SHP77 treated with DMSO at 0.1 percent for 48 hours (cell line): Measurements from ENCODE around the gene TMEM238.
"Not testable (repeated sequence)": the region's sequence is repeated elsewhere in the genome, so short reads cannot be mapped to it uniquely, and the experiment has no call there.

Experiments
- DNase-seq: peaks from one replicate; lab custom pipeline; 2025; lab: John Stamatoyannopoulos, UW

TMEM238 gene

DNA sequence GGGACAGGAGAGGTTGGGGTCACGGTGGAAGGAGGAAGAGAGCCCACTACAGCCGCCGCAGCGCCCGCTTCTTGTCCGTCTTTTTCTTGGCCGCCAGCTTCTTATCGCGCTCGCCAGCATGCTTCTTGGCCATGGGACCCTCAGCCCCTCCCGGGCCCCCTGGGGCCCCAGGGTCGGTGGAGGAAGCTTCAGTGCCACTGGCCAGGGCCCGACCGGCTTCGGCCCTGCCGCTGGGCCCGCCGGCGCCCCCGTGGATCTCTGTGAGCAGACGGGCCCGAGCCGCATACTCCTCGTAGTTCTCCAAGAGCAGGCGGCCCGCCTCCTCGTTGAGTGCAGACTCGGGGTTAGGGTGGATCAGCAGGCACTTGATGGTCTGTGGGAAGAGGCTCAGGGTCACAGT, 17.3 kb upstream of the TMEM238 start:
- not testable (repeated sequence) for DNase-seq

DNA sequence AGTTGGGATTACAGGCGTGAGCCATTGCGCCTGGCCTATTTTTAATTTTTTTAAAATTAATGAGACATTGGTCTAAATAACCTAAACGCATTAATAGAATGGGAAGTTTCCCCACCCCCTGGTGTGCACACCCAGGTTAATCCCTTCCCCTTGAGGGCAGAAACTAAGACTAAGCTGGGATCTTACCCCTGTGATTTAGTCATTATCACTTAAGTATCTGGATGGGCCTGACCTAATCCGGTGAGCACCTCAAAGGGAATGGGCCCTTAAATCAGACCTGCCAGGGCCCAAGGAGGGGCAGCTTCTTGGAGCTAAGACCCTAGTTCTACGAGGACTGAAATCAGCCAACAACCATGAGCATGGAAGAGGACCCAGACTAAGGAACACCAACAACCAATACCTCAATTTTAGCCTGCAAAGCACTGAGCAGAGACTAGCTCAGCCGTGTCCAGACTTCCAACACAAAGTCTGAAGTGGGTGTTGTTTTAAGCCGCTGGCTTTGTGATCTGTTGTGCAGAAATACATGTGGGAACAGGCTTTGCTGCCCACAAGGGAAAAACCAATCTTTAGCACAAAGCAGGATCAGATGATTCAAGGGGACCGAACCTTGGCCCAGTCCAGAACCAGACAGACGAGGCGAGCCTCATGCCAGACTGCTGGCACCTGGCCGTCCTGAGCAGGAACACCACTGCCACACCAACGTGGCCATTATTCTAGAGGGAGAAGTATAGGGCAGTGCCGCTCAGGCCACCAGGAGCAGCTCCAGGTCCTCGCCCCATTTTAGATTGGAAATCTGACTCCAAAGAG, 16.4 kb upstream of the TMEM238 start:
- no peak for DNase-seq

DNA sequence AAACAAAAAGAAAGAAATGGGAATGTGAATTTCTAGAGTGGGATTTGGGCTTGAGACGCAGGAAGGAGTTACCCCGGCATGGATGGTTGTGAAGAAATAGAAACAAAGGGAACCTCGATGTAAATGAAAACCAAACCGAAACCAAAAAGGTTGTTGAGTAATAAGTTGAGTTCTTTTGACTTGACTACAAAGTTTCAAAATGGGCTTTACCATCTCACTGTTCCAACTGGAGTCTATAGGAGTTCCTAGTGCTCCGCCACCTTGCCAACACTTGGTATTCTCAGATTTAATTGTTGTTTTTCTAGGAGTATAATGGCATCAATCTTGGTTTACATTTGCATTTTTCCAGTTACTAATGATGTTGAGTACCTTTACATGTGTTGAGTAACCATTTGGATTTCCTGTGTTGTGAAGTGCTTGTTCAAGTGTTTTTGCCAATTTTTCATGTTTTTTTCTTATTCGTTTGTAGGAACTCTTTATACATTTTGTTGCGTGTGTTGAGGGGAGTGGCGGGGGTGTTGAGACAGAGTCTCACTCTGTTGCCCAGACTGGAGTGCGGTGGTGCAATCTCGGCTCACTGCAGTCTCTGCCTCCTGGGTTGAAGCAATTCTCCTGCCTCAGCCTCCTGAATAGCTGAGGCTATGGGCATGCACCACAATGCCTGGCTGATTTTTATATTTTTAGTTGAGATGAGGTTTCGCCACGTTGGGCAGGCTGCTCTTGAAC, 14.3 kb upstream of the TMEM238 start:
- no peak for DNase-seq

DNA sequence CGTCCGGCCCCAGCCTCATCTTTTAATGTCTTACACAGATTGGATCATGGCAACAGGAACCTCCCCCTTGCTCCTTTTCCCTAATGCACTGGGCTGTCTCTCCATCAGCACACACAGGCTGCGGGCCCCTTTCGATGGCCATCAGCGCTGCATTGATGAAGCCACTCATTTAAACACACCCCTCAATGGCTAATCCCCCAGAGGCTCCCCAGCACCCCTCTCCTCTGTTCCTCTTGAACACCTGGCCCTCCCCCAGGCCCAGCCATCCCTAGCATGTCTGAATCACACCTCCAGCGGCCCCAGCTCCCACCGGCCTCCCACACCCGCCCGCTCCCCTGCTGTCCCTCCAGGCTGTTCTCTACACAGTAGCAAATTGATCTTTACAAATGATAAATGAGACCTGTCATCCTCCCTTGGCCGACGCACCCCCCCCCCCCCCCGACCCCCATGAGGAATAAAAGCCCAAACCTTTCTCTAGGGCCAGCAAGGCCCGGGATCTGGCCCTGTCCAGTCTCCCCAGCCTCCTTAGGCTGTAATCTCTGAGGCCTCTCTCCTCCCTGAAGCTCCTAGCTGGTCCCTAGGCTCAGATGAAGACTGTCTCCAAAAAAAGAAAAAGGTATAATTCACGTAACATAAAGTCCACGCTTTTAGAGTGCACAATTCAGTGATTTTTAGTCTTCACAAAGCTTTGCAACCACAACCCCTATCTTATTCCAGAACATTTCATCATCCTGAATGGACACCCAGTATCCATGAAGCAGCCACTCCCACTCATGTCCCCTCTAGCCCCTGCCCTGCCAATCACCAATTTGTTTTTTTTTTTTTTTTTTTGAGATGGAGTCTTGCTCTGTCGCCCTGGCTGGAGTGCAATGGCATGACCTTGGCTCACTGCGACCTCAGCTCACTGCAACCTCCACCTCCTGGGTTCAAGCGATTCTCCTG, 9.0 kb upstream of the TMEM238 start:
- DNase-seq = no peak

DNA sequence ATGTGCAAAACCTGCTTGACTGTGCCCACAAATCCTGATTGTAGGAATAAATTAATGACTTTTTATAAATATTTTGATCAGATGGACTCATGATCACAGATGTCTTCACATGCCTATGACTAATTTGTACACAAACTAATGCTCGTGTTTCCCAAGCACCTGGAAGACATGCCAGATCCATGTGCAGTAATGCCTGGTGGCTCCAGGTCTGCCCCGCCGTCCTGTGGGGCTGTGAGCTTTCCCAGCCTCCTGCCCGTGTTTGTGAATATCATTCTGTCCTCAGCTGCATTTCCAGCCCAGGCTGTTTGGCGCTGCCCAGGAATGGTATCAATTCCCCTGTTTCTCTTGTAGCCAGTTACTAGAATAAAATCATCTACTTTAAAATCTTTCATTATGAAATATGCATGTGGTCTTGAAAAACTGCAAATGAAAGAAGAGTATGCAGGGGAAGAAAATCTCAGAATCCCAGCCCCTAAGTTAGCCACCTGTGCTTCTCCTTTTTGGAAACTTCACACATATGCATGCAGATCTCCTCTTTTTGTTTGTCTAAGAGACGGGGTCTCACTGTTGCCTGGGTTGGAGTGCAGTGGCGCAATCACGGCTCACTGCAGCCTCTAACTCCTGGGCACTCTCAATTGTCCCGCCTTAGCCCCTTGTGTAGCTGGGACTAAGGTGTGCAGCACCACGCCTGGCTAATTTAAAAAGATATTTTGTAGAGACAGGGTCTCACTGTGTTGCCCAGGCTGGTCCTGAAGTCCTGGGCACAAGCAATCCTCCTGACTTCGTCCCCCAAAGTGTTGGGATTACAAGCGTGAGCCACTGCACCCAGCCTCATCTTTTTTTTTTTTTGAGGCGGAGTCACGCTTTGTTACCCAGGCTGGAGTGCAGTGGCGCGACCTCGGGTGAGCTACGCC, 7.9 kb upstream of the TMEM238 start:
- DNase-seq = no peak

DNA sequence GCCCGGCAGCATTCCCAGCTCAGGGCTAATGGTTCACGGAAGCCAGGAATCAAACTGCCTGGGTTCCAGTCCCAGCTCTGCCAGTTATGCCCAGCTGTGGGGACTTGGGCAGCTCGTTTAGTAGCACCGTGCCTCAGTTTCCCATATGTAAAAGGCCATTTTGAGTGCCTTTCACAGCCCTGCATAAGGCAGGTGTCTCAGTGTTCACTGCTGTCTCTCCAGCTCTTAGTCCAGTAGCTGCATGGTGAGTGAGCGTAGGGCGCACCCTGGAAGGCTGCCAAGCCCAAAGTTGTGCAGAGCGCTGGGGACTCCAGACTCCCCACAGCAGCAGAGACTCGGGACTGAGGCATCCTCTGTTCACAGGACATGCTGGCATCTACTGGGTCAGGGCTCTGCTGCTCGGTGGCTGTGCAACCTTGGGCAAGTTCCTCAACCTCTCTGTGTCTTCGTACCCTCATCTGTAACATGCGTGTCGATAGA, 7.1 kb upstream of the TMEM238 start:
- no peak for DNase-seq

DNA sequence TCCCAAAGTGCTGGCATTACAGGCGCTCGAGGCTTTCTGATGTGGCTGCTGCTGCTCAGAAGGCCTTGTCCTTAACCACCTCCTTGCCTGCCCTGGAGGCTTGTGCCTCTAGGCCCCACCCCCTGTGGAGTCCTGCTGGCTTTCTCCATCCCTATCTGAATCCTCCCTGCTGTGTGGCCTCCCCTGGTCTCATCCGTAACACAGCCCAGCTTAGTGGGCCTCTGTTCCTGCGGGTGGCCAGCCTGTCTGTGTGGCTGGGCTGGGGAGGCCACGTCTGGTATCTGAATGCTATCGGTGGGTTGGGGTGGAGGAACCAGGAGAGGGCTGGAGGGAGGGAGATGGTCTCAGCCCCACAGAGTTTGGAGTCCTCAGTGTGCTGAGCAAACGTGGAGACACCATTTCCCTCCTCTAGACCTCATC, 6.4 kb upstream of the TMEM238 start:
- DNase-seq = no peak

DNA sequence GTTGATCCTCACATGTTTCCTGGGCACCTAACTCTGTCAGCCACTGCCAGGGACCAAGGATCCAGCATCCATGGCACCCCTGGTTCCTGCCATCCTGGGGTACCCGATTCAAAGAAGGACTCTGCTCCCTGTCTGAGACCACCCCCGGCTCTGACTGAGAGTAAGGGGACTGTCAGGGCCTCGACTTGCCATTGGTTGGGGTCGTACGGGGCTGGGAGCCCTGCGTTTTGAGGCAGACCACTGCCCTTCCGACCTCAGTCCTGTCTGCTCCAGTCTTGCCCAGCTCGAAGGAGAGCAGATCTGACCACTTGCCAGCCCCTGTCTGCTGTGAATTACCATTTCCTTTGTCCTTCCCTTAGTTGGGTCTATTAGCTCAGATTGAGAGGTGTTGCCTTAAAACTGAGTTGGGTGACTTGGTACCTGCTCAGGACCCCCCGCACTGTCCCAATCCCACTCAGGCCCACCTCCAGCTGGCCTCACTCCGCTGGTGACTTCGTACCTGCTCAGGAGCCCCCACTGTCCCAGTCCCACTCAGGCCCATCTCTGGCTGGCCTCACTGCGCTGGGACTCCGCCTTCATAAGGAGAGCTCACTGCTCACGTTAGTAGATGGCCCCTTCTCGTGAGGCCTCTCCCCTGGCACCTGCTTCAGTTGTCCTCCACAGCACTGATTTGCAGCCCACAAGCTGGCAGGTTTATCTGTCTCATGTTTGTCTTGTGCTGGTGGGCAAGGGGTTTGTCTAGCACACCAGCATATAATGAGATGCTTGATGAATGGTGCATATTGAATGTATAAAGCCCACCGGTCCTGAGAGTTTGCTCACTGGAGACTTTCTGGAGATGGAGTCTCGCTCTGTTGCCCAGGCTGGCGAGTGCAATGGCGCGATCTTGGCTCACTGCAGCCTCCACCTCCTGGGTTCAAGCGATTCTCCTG, 5.6 kb upstream of the TMEM238 start:
- DNase-seq = no peak

DNA sequence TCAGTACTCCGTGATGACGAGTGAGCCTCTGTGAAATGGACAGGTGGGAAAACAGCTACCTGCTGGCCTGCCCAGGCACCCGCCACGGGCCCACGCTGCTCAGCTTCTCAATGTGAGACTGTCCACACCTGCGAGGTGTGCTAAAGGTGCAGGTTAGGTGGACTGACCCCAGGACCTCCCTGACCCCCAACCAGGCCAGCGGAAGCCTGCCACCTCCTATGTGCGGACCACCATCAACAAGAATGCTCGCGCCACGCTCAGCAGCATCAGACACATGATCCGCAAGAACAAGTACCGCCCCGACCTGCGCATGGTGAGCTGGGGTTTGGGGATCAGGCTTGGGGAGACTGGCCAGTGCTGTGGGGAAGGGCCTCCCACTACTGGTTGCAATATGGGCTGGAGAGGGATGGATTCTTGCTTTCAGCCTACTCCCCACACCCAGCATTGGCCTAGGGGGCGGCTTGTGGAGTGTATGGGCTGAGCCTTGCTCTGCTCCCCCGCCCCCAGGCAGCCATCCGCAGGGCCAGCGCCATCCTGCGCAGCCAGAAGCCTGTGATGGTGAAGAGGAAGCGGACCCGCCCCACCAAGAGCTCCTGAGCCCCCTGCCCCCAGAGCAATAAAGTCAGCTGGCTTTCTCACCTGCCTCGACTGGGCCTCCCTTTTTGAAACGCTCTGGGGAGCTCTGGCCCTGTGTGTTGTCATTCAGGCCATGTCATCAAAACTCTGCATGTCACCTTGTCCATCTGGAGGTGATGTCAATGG, 3.8 kb upstream of the TMEM238 start:
- DNase-seq = no peak

DNA sequence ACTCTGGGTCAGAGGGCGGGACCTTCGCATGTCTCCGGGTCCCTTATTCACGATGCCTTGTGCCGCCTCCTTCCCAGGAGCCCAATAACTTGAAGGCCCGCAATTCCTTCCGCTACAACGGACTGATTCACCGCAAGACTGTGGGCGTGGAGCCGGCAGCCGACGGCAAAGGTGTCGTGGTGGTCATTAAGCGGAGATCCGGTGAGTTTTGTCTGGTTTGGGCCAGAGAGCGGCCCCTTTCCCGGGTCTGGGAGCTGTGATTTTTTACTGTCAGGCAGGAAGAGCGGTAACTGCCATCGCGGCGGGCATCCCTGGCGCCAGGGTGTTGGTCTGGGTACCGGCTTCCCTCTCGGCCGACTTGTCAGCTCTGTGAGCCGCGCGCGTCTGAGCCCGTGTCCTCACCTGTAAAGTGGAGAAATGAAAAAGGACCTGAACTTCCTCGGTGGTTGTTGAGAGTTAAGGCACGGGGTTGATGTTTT, 2.4 kb upstream of the TMEM238 start:
- DNase-seq = no peak

DNA sequence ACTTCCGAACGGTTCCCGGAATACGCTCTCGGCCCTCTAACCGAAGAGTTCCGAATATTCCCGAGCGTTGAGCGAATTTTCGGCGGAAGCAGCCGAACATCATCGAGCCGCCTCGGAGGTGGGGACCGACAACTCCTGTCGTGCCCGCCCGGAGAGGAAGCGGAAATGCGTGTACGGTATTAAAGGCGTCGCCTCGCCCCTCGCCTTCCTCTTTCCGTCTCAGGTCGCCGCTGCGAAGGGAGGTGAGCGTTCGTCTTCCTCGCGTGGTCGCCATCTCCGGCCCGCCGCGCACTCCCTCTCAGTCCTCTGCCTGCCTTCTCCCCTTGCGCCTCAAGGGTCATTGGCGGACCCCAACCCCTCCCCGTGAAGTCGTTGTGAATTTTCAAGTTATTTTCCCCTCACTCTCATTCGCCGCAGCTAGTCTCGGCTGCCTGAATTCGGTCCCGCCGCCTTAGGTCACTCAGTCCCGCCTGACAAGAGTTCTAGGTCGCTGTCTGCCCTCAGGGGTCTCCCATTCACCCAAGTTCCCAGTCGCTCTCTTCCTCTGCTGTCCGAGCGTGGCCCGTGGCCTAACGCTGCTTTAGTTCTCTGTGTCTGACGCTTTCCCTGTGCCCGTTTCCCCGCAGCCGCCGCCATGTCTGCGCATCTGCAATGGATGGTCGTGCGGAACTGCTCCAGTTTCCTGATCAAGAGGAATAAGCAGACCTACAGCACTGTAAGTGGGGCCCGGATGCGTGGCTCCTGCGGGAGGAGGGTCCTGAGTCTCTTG, 1.8 kb upstream of the TMEM238 start, which contains the start of gene RPL28:
Gene RPL28 (plus strand): TSS at position 209 of the 769 bp plus-strand sequence. CDS start 426 bp downstream, at position 635.
- DNase-seq = peak; percentile 94

DNA sequence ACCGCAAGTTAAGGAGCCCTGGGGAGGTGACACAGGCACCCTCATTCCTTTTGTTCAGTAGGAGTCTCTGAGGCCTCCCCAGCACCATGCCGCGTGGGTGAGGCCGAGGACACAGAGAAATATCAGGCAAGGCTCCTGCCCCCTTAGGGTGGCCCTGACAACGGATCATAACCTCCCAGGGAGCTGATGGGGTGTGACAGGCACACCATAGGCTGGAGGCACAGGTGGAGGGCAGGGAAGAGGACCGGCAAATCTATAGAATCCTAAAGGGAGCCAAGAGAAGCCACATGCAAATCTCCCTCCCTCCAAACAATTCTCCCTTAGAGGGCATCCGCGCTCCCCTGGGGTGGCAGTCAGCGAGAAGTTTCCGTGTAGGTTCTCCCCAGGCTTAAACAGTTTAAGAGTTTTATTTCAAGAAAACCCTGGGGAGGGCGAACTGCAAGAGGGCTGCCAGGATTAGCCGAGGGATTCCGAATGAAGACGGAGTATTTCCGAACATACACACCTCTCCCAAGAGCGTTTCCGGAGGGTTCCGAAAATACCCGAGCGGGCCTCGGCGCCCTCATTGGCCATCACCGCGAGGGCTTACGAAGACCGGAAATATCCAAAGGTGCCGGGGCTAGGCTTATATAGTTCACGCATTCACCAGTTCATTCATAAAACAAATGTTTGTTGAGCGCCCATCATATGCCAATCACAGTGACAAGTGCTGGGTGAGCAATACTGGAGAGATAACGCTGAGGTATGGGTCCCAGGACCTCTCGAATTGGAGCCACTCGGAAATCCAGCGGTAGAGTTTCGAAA, 1.0 kb upstream of the TMEM238 start:
- DNase-seq = peak; percentile 94

DNA sequence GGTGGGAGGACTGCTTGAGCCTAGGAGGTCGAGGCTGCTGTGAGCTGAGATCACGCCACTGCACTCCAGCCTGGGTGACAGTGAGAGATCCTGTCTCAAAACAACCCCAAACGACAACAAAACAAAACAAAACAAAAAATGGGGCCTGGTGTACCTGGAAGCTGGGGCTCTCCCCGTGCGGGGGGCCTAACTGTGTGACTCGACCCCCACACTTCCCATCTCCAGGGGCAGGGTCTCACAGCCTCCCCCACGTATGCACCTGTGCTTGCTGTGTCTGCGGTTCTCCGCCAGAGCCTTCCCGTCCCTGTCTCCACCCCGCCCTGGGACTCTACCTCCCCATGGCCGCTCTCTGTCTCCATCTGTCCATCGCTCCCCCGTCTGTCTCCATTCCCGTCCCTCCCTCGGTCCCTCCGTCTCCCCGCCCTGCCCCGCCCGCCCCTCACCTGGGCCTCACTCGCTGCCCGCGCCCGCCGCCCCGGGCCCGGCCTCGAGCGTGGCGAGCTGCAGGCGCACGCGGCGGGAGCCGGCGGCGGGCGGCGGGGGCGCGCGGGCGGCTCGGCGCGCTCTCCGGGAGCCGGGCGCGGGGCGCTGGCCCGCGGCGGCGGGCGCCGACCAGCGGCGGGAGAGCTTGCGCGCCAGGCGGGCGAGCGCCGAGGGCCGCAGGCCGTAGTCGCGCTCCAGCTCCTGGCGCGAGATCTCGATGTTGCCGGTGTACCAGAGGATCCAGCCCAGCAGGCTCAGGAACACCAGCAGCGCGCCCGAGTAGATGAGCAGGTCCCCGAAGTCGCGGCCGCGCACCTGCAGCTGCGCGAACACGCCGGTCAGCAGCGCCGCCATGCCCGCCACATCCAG, 587 bp downstream of the TMEM238 start:
- no peak for DNase-seq

DNA sequence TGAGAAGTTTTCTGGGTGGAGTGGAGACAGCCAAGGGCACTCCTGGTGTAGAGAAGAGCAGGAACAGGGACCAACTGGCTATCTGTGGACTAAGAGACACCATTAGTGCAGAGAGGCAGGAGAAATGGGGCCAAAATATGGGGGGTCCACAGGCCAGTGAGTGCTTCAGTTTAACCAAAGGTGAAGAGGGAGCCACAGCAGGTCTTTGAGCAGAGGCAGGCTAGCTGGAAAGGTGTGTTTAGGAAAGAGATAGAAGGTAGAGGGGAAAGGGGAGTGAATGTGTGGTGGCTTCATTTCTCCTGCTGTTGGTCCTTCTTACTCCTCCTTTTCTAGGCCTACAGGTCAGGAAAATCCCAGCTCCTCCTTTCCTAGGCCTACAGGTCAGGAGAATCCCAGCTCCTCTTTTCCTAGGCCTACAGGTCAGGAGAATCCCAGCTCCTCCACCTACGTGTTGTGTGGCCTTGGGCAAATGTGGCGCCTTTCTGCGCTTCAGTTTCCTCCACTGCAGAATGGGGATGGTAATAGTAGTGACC, 1.5 kb downstream of the TMEM238 start:
- DNase-seq = no peak

DNA sequence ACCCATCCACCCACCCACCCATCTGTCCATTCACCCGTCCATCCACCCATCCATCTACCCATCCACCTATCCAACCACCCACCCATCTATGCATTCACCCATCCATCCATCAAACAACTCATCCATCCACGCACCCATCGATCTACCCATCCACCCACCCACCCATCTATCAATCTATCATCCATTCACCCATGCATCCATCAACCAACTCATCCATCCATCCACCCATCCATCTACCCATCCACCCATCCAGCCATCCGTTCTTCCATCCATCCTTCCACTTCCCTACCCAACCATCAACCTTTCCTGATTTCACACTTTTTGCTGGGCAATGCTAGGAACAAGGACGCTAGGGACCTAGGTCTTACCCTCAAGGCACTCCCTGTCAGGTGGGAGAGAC, 2.1 kb downstream of the TMEM238 start:
- DNase-seq = no peak

DNA sequence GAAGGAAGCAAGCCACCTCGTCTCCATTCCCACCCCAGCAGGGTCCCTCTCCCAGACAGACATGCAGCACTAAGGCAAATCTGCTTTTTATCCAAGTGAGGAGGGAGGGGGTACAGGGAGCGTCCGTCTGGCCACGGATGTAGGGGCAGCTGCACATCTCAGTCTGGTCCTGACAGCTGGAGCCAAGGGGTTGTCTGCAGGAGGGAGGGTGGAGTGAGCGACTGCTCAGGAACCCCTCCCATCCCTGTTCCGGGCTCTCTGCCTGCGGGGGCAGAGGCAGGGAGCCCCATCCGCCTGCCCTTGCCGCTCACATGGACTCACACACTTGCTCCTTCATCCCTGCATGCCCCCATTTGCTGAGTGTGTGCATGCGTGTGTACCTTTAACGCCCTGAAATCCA, 4.9 kb downstream of the TMEM238 start:
- peak; percentile 18 for DNase-seq
